OCI-LY3 (cell line): Measurements from ENCODE around the gene POLD4.

Source experiments
- H2AFZ ChIP-seq: fragments of 200-600, 300-600 bp; shearing (Covaris generic); 2 replicates; pipeline ENCODE4 v1.6.0; 2014; ENCODE audit warnings: antibody characterized with exemption, low read depth, low read length
- H3K27ac ChIP-seq: fragments of 200-600, 300-600 bp; sonication (generic); 2 replicates; pipeline ENCODE4 v1.5.1; 2014; ENCODE audit warnings: mild to moderate bottlenecking, low read length, moderate library complexity, mixed read lengths
- H3K27me3 ChIP-seq: fragments of 200-600, 300-600 bp; sonication (generic); 2 replicates; pipeline ENCODE4 v1.6.1; 2014; ENCODE audit warnings: low read depth, low read length, mixed read lengths
- H3K36me3 ChIP-seq: fragments of 200-600, 300-600 bp; sonication (generic); replicated peaks from 2 replicates; pipeline ENCODE3; 2014; ENCODE audit warnings: low read depth, low read length, mixed read lengths
- H3K4me1 ChIP-seq: fragments of 300-600, 200-600 bp; sonication (generic); 2 replicates; pipeline ENCODE4 v1.6.1; 2014; ENCODE audit warnings: low read length, mixed read lengths
- H3K4me2 ChIP-seq: fragments of 200-600, 300-600 bp; sonication (generic); 2 replicates; pipeline ENCODE4 v1.6.1; 2014; ENCODE audit warnings: low read length, mixed read lengths
- H3K4me3 ChIP-seq: fragments of 300-600, 200-600 bp; sonication (generic); 2 replicates; pipeline ENCODE4 v1.5.1; 2014; ENCODE audit warnings: antibody characterized with exemption, mild to moderate bottlenecking, low read length, moderate library complexity
- H3K79me2 ChIP-seq: fragments of 300-600, 200-600 bp; shearing (Covaris generic); 2 replicates; pipeline ENCODE4 v1.6.1; 2014; ENCODE audit warnings: mild to moderate bottlenecking, low read length, mixed read lengths
- H3K9ac ChIP-seq: fragments of 300-600, 200-600 bp; shearing (Covaris generic); 2 replicates; pipeline ENCODE4 v1.6.0; 2014; ENCODE audit warnings: mild to moderate bottlenecking, low read length, moderate library complexity
- H3K9me3 ChIP-seq: fragments of 200-600, 300-600 bp; shearing (Covaris generic); 2 replicates; pipeline ENCODE4 v1.6.1; 2014; ENCODE audit warnings: low read length, mixed read lengths; ENCODE audit not compliant: insufficient read depth
- H4K20me1 ChIP-seq: fragments of 200-600, 300-600 bp; sonication (generic); 2 replicates; pipeline ENCODE4 v1.6.1; 2016; ENCODE audit warnings: low read length, mixed read lengths; ENCODE audit not compliant: insufficient read depth
- CTCF ChIP-seq: fragments of 200-600, 300-600 bp; sonication (generic); IDR thresholded peaks from 2 replicates; pipeline ENCODE4 v1.5.1; 2014; ENCODE audit warnings: antibody characterized with exemption, low read length, low read depth
- EZH2phosphoT487 ChIP-seq: fragments of 200-600 bp; shearing (Covaris generic); IDR thresholded peaks from 2 replicates; pipeline ENCODE4 v1.6.1; 2018; ENCODE audit warnings: antibody characterized with exemption, mixed run types, low read depth

Gene POLD4

GRCh38 chr11:67349036-67349435 lies 4.3 kb downstream of the POLD4 start:
- Histone ChIP-seq H3K9me3 (no peaks in the 10 kb centered on the region), H3K4me1 (peaks cover 80% of the 10 kb centered on the region), H3K9ac (peak overlapping the region; percentile 39; the same call in 1 of the 2 replicates), H3K36me3 (peaks cover 13% of the 10 kb centered on the region), H2AFZ (no peak overlapping the region), H3K27me3 (no peaks in the 10 kb centered on the region), H3K27ac (peak overlapping the region; percentile 76), H3K79me2 (peaks cover 15% of the 10 kb centered on the region), H3K4me2 (peak overlapping the region; percentile 67), H3K4me3 (no peak overlapping the region), H4K20me1 (no peaks in the 10 kb centered on the region)
- TF ChIP-seq EZH2phosphoT487 (no peak), CTCF (no peak)

- peak overlapping the region; percentile 67 for H3K4me2 ChIP-seq
These were observed 5.2 kb downstream of the POLD4 start for GRCh38 chr11:67347964-67348749.

GRCh38 chr11:67345920-67346819 lies 7.2 kb downstream of the POLD4 start:
- H4K20me1 ChIP-seq, result no peaks in the 10 kb centered on the region
- peak overlapping the region; percentile 39 for H3K4me2 ChIP-seq
- peak overlapping the region; percentile 36; the same call in 1 of the 2 replicates for H3K27ac ChIP-seq
- no peak overlapping the region for H2AFZ ChIP-seq
- 0 out of 2 replicates have a peak overlapping the region, but pooled peaks have one; percentile 4 for H3K4me3 ChIP-seq
- peaks cover 2% of the 10 kb centered on the region for H3K36me3 ChIP-seq
- H3K79me2 ChIP-seq, result no peaks in the 10 kb centered on the region
- H3K9me3 ChIP-seq, result no peaks in the 10 kb centered on the region
- no peaks in the 10 kb centered on the region for H3K27me3 ChIP-seq
- peak overlapping the region; percentile 6; the same call in 1 of the 2 replicates for H3K9ac ChIP-seq
- peak; percentile 99 for TF ChIP-seq CTCF
- TF ChIP-seq EZH2phosphoT487, result no peak
- H3K4me1 ChIP-seq, result peaks cover 71% of the 10 kb centered on the region

More at GRCh38 chr11:67347964-67348749, 5.2 kb downstream of the POLD4 start:
- Histone ChIP-seq H4K20me1 (no peaks in the 10 kb centered on the region), H3K4me1 (peaks cover 80% of the 10 kb centered on the region), H3K79me2 (peaks cover 15% of the 10 kb centered on the region), H3K4me3 (peak overlapping the region; percentile 30), H2AFZ (no peak overlapping the region), H3K27me3 (no peaks in the 10 kb centered on the region), H3K9me3 (no peaks in the 10 kb centered on the region), H3K27ac (peak overlapping the region; percentile 76), H3K36me3 (peaks cover 13% of the 10 kb centered on the region), H3K9ac (peak overlapping the region; percentile 43; the same call in 1 of the 2 replicates)
- TF ChIP-seq CTCF, result no peak
